K562 (cell line): ENCODE measurements around the gene RACGAP1. TPM values are rescaled to one million over a fixed set of nuclear protein-coding genes. Genes with fewer than 3 reads are reported as not detected.
A peak's percentile ranks its signal among the peaks of the same experiment; 100 is the strongest.

Experiments
- ADNP ChIP-seq: fragments of 200-800 bp; sonication (Bioruptor generic); IDR thresholded peaks from 2 replicates; pipeline ENCODE4 v1.6.1; 2016; ENCODE audit warnings: missing genetic modification characterization, missing compliant biosample characterization
- ARID2 ChIP-seq: fragments of 450-650 bp; IDR thresholded peaks from 2 replicates; pipeline ENCODE4 v1.6.1; 2017; ENCODE audit warnings: antibody characterized with exemption, mild to moderate bottlenecking
- CCNT2 ChIP-seq: IDR thresholded peaks from 2 replicates; pipeline ENCODE4 v1.6.1; 2011; ENCODE audit warnings: borderline replicate concordance, low read depth, mild to moderate bottlenecking, moderate library complexity, mixed read lengths, low read length; ENCODE audit not compliant: insufficient read length; ENCODE audit errors: extremely low read depth
- ETS2 ChIP-seq: IDR thresholded peaks from 2 replicates; pipeline ENCODE4 v1.6.1; 2016; ENCODE audit warnings: borderline replicate concordance, missing genetic modification characterization, mild to moderate bottlenecking, moderate library complexity, missing compliant biosample characterization; ENCODE audit not compliant: poor library complexity, severe bottlenecking
- HLTF ChIP-seq: fragments of 450-650 bp; IDR thresholded peaks from 2 replicates; pipeline ENCODE4 v1.6.1; 2016
- HMGN3 ChIP-seq: IDR thresholded peaks from 2 replicates; pipeline ENCODE4 v1.6.1; 2011; ENCODE audit warnings: borderline replicate concordance, low read depth, mild to moderate bottlenecking, mixed read lengths, low read length; ENCODE audit not compliant: insufficient read length; ENCODE audit errors: extremely low read depth
- LCOR ChIP-seq: sonication (generic); formaldehyde crosslinking; IDR thresholded peaks from 2 replicates; pipeline ENCODE4 v1.8.0; 2022; ENCODE audit warnings: mild to moderate bottlenecking, missing genetic modification reagents
- NFRKB ChIP-seq: fragments of 450-650 bp; IDR thresholded peaks from 2 replicates; pipeline ENCODE4 v1.6.1; 2016; ENCODE audit warnings: low read depth
- PTBP1 ChIP-seq: fragments of 200-400 bp; formaldehyde crosslinking; IDR thresholded peaks from 2 replicates; pipeline ENCODE4 v1.6.1; 2017; ENCODE audit warnings: low read depth, low read length
- SMARCC2 ChIP-seq: fragments of 450-650 bp; IDR thresholded peaks from 2 replicates; pipeline ENCODE4 v1.6.1; 2017; ENCODE audit warnings: antibody characterized with exemption, moderate library complexity, mild to moderate bottlenecking, low read depth
- SP2 ChIP-seq: IDR thresholded peaks from 2 replicates; pipeline ENCODE4 v1.6.1; 2011; ENCODE audit warnings: mild to moderate bottlenecking, low read depth, low read length, moderate library complexity; ENCODE audit not compliant: poor library complexity, severe bottlenecking; ENCODE audit errors: extremely low read depth
- TBP ChIP-seq: optimal IDR thresholded peaks from 2 replicates; pipeline ENCODE3; 2011; ENCODE audit warnings: low read depth, low read length, improper control_type of control experiment
- XRCC3 ChIP-seq: fragments of 450-650 bp; IDR thresholded peaks from 2 replicates; pipeline ENCODE4 v1.6.1; 2017; ENCODE audit warnings: mild to moderate bottlenecking, moderate library complexity
- ZNF764 ChIP-seq: fragments of 250-450 bp; sonication (Bioruptor Pico); IDR thresholded peaks from 2 replicates; pipeline ENCODE4 v1.4.0; 2020; ENCODE audit warnings: low read depth, mild to moderate bottlenecking, moderate library complexity
- polyA plus RNA-seq, 8 experiments: library from polyadenylated mRNA; depleted of rRNA in 4 of 8; stranded (reverse) in 5 of 8; unstranded in 3 of 8; fragments of >200 nt; fragmentation: Nextera tagmentation in 2 of 8; fragmentation: Illumina TruSeq in 1 of 8; extraction: Ambion mirVana in 2 of 8; extraction: Trizol in 1 of 8; gene quantifications; 2 replicates each; pipeline versions ENCODE4 v1.2.1 to v1.2.3, GENCODE V29; 2011 to 2014; ENCODE audit warnings: inconsistent platforms in 1 of 8, missing spikeins in 1 of 8
- total RNA-seq, 7 experiments: library from RNA; depleted of rRNA in 6 of 7; stranded (reverse); fragments of >200 nt in 6 of 7; fragmentation: Illumina TruSeq in 2 of 7; extraction: Trizol in 2 of 7; gene quantifications; 2 replicates each; pipeline versions ENCODE4 v1.2.1 to v1.2.3, GENCODE V29; 2011 to 2021; ENCODE audit warnings: low replicate concordance in 1 of 7
- TF ChIP-seq, protein P1 (sequence below): fragments of 250-450 bp; sonication (Bioruptor Pico); IDR thresholded peaks from 2 replicates; pipeline ENCODE4 v1.5.0; 2021; ENCODE audit warnings: mild to moderate bottlenecking, moderate library complexity
- TF ChIP-seq, protein P2 (sequence below): sonication (generic); formaldehyde crosslinking; IDR thresholded peaks from 2 replicates; pipeline ENCODE4 v1.8.0; 2022; ENCODE audit warnings: mild to moderate bottlenecking, missing genetic modification reagents
- TF ChIP-seq, protein P3 (sequence below): IDR thresholded peaks from 3 replicates; pipeline ENCODE4 v1.6.1; 2011; ENCODE audit warnings: borderline replicate concordance, mild to moderate bottlenecking, moderate library complexity; ENCODE audit not compliant: insufficient read length; ENCODE audit errors: extremely low read depth

The RACGAP1 gene
- total and polyA plus RNA-seq, 9 of the 15 experiments (the other 6 are each of a cell fraction or from before 2014, with no cell fraction given): 56.4 to 92.9 (median 71.8) TPM

DNA sequence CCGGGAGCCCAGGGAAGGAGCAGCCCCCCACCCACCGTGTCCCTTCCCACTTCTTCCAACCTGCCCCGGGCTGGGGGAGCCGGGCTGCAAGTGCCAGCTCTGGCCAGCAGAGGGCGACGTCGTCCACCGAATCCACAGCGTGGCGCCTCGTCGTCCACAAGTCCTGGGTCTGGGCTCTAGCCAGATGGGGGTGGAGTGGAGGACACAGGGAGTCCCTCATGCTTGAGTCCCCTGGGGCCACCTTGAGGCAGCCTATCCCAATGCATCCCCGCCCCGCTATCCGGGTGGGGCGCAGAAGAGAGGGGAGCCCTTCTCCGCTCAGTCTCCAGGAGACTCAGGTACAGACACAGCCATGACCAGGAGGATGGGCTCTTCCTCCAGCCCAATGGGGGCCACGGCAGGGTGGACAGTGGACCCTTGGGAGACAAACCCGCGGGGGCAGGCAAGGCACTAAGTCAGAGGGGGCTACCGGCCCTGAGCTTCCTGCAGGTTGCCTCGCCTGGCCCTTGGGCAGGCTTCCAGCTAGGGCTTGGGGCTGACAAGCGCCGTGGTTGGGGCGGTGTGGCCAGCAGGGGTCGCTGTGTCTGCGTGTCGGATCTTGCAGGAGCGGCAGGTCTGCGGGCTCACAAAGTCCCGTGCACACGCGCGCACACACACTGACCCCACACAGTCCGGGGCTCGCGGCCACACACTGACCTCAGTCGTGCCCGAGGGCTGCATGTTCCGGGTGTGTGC lies 58.1 kb downstream of the RACGAP1 start (continued):
- TF ChIP-seq, protein P1, sequence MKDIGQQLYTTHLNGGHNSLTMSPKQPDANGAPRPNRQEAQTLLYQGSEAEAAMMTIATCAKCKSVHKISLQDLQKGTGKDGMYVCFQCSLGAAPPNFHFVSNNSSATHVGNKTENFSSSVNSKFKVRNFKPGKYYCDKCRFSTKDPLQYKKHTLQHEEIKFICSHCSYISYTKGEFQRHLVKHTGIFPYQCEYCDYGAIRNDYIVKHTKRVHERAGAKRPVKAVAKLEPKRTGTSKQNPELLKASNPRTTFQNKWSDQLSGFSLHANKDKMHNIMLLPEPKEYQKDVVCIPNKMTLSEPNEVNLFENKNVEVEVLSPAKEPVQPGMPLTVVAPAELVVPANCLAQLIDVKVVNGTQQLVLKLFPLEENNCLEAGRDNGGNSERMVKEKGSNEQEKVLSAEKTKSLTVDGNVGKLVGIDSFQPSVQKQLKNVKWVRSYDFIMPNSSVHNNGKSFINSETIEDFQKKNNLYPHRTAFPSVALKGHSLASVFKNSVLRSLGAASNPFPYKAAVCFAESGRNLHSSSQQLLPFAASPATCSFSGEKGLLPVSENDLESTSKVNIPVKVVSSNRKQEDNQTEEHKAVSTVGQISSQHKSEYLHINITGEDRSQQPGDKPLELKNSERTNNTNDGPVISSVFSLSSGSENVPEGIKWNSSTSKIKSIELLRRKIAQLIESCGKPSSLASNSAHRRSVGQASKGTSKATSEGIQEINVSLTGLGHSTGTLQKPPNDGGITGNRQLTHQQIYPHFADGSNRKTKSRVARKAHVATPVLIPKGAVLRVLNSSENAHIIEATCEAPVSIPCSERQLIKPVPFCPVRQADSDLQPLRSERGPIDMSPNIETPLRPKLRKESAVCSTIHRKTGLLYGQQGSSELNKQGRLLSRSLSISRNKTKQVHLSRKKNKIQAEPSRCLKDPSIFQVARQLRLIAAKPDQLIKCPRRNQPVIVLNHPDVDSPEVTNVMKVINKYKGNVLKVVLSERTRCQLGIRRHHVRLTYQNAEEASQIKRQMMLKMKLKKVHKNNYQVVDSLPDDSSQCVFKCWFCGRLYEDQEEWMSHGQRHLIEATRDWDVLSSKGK (CRISPR knock-in tag): no peak
- no peak for TF ChIP-seq XRCC3
- no peak for TF ChIP-seq ETS2 (tag)
- TF ChIP-seq, protein P2, sequence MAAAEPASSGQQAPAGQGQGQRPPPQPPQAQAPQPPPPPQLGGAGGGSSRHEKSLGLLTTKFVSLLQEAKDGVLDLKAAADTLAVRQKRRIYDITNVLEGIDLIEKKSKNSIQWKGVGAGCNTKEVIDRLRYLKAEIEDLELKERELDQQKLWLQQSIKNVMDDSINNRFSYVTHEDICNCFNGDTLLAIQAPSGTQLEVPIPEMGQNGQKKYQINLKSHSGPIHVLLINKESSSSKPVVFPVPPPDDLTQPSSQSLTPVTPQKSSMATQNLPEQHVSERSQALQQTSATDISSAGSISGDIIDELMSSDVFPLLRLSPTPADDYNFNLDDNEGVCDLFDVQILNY (CRISPR knock-in tag): no peak
- peak; percentile 56 for TF ChIP-seq HMGN3
- TF ChIP-seq NFRKB: no peak
- peak; percentile 89 for TF ChIP-seq ZNF764
- 0 out of 2 replicates have a peak, but pooled peaks have one; percentile 39 for TF ChIP-seq SMARCC2
- no peak for TF ChIP-seq PTBP1
- no peak for TF ChIP-seq SP2
- no peak for TF ChIP-seq CCNT2
- no peak for TF ChIP-seq TBP
- TF ChIP-seq, protein P3, sequence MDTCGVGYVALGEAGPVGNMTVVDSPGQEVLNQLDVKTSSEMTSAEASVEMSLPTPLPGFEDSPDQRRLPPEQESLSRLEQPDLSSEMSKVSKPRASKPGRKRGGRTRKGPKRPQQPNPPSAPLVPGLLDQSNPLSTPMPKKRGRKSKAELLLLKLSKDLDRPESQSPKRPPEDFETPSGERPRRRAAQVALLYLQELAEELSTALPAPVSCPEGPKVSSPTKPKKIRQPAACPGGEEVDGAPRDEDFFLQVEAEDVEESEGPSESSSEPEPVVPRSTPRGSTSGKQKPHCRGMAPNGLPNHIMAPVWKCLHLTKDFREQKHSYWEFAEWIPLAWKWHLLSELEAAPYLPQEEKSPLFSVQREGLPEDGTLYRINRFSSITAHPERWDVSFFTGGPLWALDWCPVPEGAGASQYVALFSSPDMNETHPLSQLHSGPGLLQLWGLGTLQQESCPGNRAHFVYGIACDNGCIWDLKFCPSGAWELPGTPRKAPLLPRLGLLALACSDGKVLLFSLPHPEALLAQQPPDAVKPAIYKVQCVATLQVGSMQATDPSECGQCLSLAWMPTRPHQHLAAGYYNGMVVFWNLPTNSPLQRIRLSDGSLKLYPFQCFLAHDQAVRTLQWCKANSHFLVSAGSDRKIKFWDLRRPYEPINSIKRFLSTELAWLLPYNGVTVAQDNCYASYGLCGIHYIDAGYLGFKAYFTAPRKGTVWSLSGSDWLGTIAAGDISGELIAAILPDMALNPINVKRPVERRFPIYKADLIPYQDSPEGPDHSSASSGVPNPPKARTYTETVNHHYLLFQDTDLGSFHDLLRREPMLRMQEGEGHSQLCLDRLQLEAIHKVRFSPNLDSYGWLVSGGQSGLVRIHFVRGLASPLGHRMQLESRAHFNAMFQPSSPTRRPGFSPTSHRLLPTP: peak; percentile 18
- TF ChIP-seq ADNP: no peak
- peak; percentile 85; the same call in 1 of the 2 replicates for TF ChIP-seq LCOR (CRISPR knock-in tag)
- 0 out of 2 replicates have a peak, but pooled peaks have one; percentile 27 for TF ChIP-seq HLTF
- 0 out of 2 replicates have a peak, but pooled peaks have one; percentile 69 for TF ChIP-seq ARID2
